Tibial nerve (tissue), 4 donors: ENCODE data around the gene TRPC3. TPM values are rescaled to one million over a fixed set of nuclear protein-coding genes. Genes with fewer than 3 reads are reported as not detected.
"Not testable (repeated sequence)": the region's sequence is repeated elsewhere in the genome, so short reads cannot be mapped to it uniquely, and the experiment has no call there.

ENCODE experiments used
- DNase-seq, 2 donors: peaks; one replicate each; pipeline ENCODE4 v3.0.0-alpha.2; 2019; ENCODE audit warnings: low spot score in 2 of 2
- H3K27ac ChIP-seq, 4 donors: fragments of 200-600 bp; sonication (generic) in 3 of 4; one replicate each; pipeline ENCODE4 v1.5.1; 2017 to 2019; ENCODE audit warnings: mild to moderate bottlenecking in 1 of 4
- H3K27me3 ChIP-seq, 2 donors: fragments of 200-600 bp; sonication (generic) in 1 of 2; one replicate each; pipeline versions ENCODE4 v1.5.1 to v1.6.0; 2017 to 2019
- H3K36me3 ChIP-seq, 3 donors: fragments of 200-600 bp; sonication (generic); one replicate each; pipeline ENCODE4 v1.5.1; 2018 to 2019
- H3K4me1 ChIP-seq, 4 donors: fragments of 200-600 bp; sonication (generic) in 3 of 4; one replicate each; pipeline ENCODE4 v1.5.1; 2017 to 2019
- H3K4me3 ChIP-seq, 4 donors: fragments of 200-600 bp; sonication (generic) in 3 of 4; one replicate each; pipeline ENCODE4 v1.5.1; 2017 to 2019; ENCODE audit warnings: mild to moderate bottlenecking in 1 of 4, moderate library complexity in 1 of 4
- H3K9me3 ChIP-seq, 4 donors: fragments of 200-600 bp; sonication (generic) in 3 of 4; one replicate each; pipeline ENCODE4 v1.5.1; 2017 to 2019
- CTCF ChIP-seq, 5 experiments: fragments of 200-600 bp in 3 of 5; fragments of 450-650 bp in 2 of 5; sonication (generic) in 3 of 5; IDR thresholded peaks; one replicate each; pipeline ENCODE4 v1.5.1; 2016 to 2019; ENCODE audit warnings: antibody characterized with exemption in 5 of 5, mild to moderate bottlenecking in 3 of 5, moderate library complexity in 2 of 5
- EP300 ChIP-seq, 2 donors: sonication (generic); formaldehyde crosslinking; IDR thresholded peaks; one replicate each; pipeline ENCODE4 v1.6.1; 2017; ENCODE audit warnings: antibody characterized with exemption in 2 of 2, mild to moderate bottlenecking in 1 of 2
- POLR2A ChIP-seq, 2 donors: fragments of 450-650 bp; IDR thresholded peaks; one replicate each; pipeline ENCODE4 v1.6.1; 2017; ENCODE audit warnings: antibody characterized with exemption in 2 of 2, mild to moderate bottlenecking in 2 of 2, moderate library complexity in 2 of 2
- WGBS, 2 donors: methylation state at CpG; one replicate each; pipeline ENCODE4 v1.1.5; 2018; 5-methylcytosine and 5-hydroxymethylcytosine counted together
- total RNA-seq, 4 donors: library from RNA; depleted of rRNA; stranded (reverse); fragments of >200 nt; gene quantifications; one replicate each; pipeline ENCODE4 v1.1.0, GENCODE V29; 2016

TRPC3 gene
- total RNA-seq, 4 donors from 2014 or later = 0.21 to 4.5 (median 2.0) TPM; not detected in 1

GRCh38 chr4:121927948-121928347 lies 23.9 kb downstream of the TRPC3 start:
- DNase-seq = no peak
- TF ChIP-seq EP300 (IDR thresholded peaks at IDR 0.05) (no peak), POLR2A (IDR thresholded peaks at IDR 0.05) (no peak), CTCF (IDR thresholded peaks at IDR 0.05) (no peak)
- WGBS, 2 donors = 90 to 93% methylated on average over 1 of the region's 1 CpG
- no peaks in the 10 kb centered on the region for H3K4me1 ChIP-seq
- H3K4me3 ChIP-seq = no peak overlapping the region
- H3K27ac ChIP-seq = no peak overlapping the region
- H3K36me3 ChIP-seq = no peaks in the 10 kb centered on the region
- H3K27me3 ChIP-seq = no peaks in the 10 kb centered on the region
- no peaks in the 10 kb centered on the region for H3K9me3 ChIP-seq

GRCh38 chr4:121926490-121926889 lies 25.4 kb downstream of the TRPC3 start:
- H3K36me3 ChIP-seq, H3K4me3 ChIP-seq, H3K27ac ChIP-seq, H3K27me3 ChIP-seq, H3K4me1 ChIP-seq, DNase-seq, H3K9me3 ChIP-seq: not testable (repeated sequence)
- 97 to 100% methylated on average over 5 of the region's 5 CpGs for WGBS, 2 donors

- no peaks in the 10 kb centered on the region for H3K36me3 ChIP-seq
- WGBS, 2 donors = 85 to 97% methylated on average over 1 of the region's 1 CpG
- H3K4me3 ChIP-seq = no peak overlapping the region
- H3K27me3 ChIP-seq = no peaks in the 10 kb centered on the region
- DNase-seq = no peak
- H3K27ac ChIP-seq = no peak overlapping the region
- no peaks in the 10 kb centered on the region for H3K9me3 ChIP-seq
- no peaks in the 10 kb centered on the region for H3K4me1 ChIP-seq
- TF ChIP-seq EP300 (IDR thresholded peaks at IDR 0.05) (no peak), POLR2A (IDR thresholded peaks at IDR 0.05) (no peak), CTCF (IDR thresholded peaks at IDR 0.05) (no peak)
Observed at GRCh38 chr4:121923306-121923705, 28.6 kb downstream of the TRPC3 start.

- no peak for DNase-seq
- WGBS, 2 donors = 80 to 81% methylated on average over 2 of the region's 2 CpGs
- Histone ChIP-seq H3K27ac (no peak overlapping the region), H3K4me1 (no peaks in the 10 kb centered on the region), H3K4me3 (no peak overlapping the region), H3K9me3 (no peaks in the 10 kb centered on the region), H3K27me3 (no peaks in the 10 kb centered on the region), H3K36me3 (no peaks in the 10 kb centered on the region)
- no peak for TF ChIP-seq EP300 (IDR thresholded peaks at IDR 0.05)
- TF ChIP-seq POLR2A (IDR thresholded peaks at IDR 0.05) = no peak
- TF ChIP-seq CTCF (IDR thresholded peaks at IDR 0.05) = no peak
Observed at GRCh38 chr4:121913667-121914066, 38.2 kb downstream of the TRPC3 start.

- H3K27me3 ChIP-seq = no peaks in the 10 kb centered on the region
- H3K9me3 ChIP-seq = no peaks in the 10 kb centered on the region
- DNase-seq = no peak
- TF ChIP-seq CTCF (IDR thresholded peaks at IDR 0.05) (no peak), EP300 (IDR thresholded peaks at IDR 0.05) (no peak), POLR2A (IDR thresholded peaks at IDR 0.05) (no peak)
- no peak overlapping the region for H3K4me3 ChIP-seq
- 92 to 100% methylated on average over 1 of the region's 1 CpG for WGBS, 2 donors
- H3K4me1 ChIP-seq = no peaks in the 10 kb centered on the region
- H3K27ac ChIP-seq = no peak overlapping the region
- H3K36me3 ChIP-seq = no peaks in the 10 kb centered on the region
Observed at GRCh38 chr4:121908346-121908745, 43.5 kb downstream of the TRPC3 start.
